GM04503 (cell line): Measurements from ENCODE around the gene SAMD14.
A peak's percentile ranks its signal among the peaks of the same experiment; 100 is the strongest.

ENCODE experiments used
- DNase-seq: peaks from one replicate; pipeline ENCODE4 v3.0.0-alpha.2; 2012; ENCODE audit warnings: low read depth

Gene SAMD14

GRCh38 chr17:50165066-50165465, 35.1 kb upstream of the SAMD14 start:
- no peak for DNase-seq

GRCh38 chr17:50164697-50164988, 34.7 kb upstream of the SAMD14 start:
- DNase-seq, result no peak

DNA sequence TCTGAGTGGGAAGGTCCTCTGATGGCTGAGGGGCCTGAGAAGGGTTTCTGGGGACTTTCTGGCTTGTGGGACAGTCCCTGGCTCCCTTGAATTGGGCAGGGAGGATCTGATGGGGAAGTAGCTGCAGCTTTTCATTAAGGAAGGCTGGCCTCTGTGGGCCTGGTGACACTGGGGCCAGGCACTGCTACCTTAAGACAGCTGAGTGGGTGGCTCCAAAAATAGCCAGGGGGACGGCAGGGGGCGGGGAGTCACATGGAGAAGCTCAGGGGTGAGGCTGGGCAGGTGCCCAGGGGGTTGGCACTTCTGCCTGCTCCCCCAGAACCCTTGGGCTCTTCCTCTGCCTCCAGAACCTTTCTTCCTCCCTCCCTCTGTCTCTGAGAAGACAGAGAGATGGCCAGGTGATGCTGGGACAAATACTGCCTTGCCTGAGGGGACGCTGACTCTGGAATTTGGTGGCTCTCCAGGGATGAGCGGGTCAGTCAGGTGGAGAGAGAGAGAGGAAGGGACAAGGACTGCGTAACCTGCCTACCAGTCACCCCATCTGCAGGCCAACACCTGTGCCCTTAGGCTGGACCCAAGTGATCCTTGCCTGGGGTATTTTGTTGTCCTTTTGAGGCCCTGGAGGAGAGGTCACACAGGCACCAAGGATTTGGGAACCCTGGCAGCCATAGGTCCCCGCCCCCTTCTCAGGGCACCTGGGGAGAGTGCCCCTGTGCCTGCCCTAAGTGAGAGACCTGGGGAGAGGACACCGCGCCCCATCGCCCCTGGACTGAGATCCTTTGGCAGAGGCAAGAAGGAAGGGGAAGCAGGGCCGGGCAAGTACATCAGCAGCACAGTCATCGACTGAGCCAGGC, 34.1 kb upstream of the SAMD14 start:
- DNase-seq, result no peak

DNA sequence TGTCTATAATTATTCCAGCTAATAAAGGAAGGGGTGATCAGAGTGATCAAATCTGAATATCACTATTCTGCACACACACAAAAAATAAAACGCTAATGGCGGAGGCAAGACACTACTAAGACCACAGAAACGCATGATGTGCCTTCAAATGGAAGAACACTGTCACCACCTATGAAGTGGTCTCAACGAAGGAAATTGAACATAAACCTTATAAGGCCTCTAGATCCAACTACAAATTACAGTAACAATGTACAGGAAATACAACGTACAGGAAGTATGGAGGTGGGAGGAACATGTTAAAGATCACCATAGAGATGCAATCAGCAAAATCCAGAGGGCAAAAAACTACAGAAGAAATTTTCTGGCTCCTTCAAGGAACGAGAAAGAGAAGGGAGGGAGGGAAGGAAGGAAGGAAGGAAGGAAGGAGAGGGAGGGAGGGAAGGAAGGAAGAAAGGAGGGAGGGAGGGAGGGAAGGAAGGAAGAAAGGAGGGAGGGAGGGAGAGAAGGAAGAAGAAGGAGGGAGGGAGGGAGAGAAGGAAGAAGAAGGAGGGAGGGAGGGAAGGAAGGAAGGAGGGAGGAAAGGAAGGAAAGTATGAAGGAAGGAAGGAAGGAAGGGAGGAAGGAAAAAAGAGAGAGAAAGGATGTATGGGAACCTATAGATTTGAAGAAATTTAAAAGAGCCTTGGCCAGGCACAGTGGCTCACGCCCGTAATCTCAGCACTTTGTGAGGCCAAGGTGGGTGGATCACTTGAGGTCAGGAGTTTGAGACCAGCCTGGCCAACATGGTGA, 32.7 kb upstream of the SAMD14 start:
- DNase-seq, result no peak

- DNase-seq, result no peak
Observed at GRCh38 chr17:50161911-50162288, 31.9 kb upstream of the SAMD14 start.

GRCh38 chr17:50161023-50161910, 31.3 kb upstream of the SAMD14 start:
- DNase-seq, result no peak

- no peak for DNase-seq
Observed at GRCh38 chr17:50157891-50158290, 27.9 kb upstream of the SAMD14 start.

GRCh38 chr17:50155115-50155819, 25.3 kb upstream of the SAMD14 start:
- no peak for DNase-seq

GRCh38 chr17:50154604-50155003, 24.6 kb upstream of the SAMD14 start:
- DNase-seq, result no peak

- DNase-seq, result no peak
Observed at GRCh38 chr17:50153650-50154575, 24.0 kb upstream of the SAMD14 start.

DNA sequence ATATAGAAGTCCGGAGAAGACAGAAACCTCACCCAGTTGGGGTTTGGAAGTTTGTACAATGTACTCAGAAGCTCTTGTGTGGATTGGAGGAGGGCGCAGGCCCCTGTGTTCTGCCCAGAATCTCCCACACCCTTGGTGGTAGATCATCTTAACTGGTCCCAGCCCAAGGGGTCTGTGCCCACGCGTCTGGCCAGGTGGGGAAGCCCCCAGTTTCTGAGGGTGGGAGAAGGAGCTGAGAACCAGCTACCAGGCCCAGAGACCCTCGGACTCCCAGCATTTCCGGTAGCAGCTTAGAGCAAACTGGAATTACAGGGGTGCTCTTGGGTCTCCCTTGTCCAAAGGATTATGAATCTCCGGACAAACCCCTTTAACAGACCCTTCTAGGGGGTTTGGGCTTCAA, 22.8 kb upstream of the SAMD14 start:
- DNase-seq, result no peak

DNA sequence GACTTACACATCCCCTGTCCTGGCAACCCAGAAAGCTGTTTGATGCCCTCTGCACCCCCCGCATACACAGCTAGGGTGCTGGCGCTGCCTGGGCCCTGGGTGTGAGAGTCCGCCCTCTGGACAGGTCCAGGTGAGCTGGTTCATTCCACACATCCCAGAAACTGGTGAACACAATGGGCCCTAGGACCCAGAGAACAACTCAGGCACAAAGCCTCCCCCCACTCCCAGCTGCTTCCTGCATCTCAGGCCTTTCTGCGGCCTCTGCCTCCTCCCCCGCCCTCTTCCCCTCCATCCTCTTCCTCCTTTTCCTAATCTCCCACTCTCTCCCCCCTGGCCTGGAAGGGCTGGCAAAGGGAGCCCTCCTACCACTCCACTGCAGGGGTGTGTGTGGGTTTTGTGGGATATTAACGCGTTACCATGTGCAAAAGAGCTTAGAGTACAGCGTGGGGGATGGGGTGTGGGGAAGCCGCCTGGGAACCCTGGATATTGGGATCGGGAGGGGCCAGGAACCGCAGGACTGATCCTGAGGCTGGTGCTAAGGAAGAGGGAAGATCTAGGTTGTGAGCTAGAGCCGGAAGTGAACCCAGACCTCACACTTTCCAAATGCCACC, 22.1 kb upstream of the SAMD14 start:
- DNase-seq, result peak; percentile 51

- DNase-seq, result peak; percentile 51
Observed at GRCh38 chr17:50151041-50151936, 21.3 kb upstream of the SAMD14 start.

DNA sequence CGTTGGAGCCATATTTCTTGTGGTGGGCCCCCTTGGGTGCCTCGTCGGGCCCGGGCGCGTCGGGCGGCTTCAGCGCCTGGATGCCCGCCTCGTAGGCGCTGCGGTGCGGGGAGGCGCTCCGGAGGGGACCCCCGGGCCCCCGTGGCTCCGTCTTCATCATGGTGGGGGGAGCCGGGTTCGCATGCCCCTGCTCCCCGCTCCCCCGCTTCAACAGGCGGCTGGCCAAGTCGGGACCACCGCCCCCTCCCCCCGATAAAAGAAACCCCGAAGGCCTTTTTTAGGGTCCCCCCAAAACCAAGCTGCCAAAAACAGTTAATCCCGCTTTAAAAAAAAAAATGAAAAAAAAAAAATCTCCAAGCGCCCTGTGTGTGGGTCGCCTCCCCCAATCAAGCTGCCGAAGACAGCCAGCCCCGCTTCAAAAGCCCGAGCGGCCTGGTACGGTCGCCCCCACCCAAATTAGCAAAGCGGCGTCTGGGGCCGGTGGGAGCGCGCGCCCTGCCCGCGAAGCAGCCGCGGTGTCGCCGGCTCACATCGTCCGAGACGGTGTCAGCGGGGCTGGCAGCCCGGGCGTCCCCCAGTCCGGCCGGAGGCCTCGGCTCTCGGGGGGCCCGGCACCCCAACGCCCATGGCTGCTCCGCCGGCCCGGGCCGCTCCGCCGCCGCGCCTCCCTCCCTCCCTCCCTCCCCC, 20.5 kb upstream of the SAMD14 start, which contains the start of gene PPP1R9B:
TSS of gene PPP1R9B (minus strand) at position 324 of the 687 bp plus-strand sequence. CDS start at position 160, 164 bp downstream.
- DNase-seq, result no peak

GRCh38 chr17:50149417-50150353, 19.7 kb upstream of the SAMD14 start:
- DNase-seq, result no peak

DNA sequence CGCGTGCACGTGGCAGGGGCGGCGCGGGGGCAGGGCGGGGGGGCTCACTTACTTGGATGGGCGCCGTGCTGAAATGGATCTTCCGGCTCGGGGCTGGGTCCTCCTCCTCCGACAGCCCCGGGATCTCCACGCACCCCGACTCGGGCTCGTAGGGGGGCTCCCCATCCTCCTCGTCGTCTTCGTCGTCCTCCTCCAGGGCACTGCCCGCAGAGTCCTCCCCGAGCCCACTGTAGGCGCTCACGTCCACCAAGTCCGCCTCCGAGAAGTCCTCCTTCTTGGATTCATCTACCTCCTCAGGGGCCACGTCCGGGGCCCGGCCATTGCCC, 19.1 kb upstream of the SAMD14 start:
- DNase-seq, result no peak
